HG02884 (cell line): ENCODE results near the gene KCNG1.
"Not testable (repeated sequence)": the region's sequence is repeated elsewhere in the genome, so short reads cannot be mapped to it uniquely, and the experiment has no call there.

Source experiments
- ATAC-seq: cut with Tn5 transposase; IDR thresholded peaks from one replicate; pipeline ENCODE4 v1.9.1; 2021; ENCODE audit warnings: mild to moderate bottlenecking, moderate library complexity; ENCODE audit not compliant: unreplicated experiment

KCNG1 gene

GRCh38 chr20:51022803-51023616 lies at the start of gene KCNG1:
TSS of gene KCNG1 (minus strand) at chr20:51023107. CDS start at chr20:51010338, 12,769 bp downstream.
- no peak for ATAC-seq

GRCh38 chr20:51070621-51071020 lies 47.7 kb upstream of the KCNG1 start:
- no peak for ATAC-seq

GRCh38 chr20:51067792-51068191 lies 44.9 kb upstream of the KCNG1 start:
- ATAC-seq, result no peak

- ATAC-seq, result no peak
Measured at GRCh38 chr20:51065615-51066014, 42.7 kb upstream of the KCNG1 start.

GRCh38 chr20:51064137-51064536 lies 41.2 kb upstream of the KCNG1 start:
- ATAC-seq, result no peak

GRCh38 chr20:51062065-51062464 lies 39.2 kb upstream of the KCNG1 start:
- no peak for ATAC-seq

- no peak for ATAC-seq
Measured at GRCh38 chr20:51061418-51062045, 38.6 kb upstream of the KCNG1 start.

- no peak for ATAC-seq
Measured at GRCh38 chr20:51060301-51060700, 37.4 kb upstream of the KCNG1 start.

- no peak for ATAC-seq
Measured at GRCh38 chr20:51059862-51060261, 37.0 kb upstream of the KCNG1 start.

GRCh38 chr20:51058017-51058416 lies 35.1 kb upstream of the KCNG1 start:
- no peak for ATAC-seq

- no peak for ATAC-seq
Measured at GRCh38 chr20:51054233-51054632, 31.3 kb upstream of the KCNG1 start.

- ATAC-seq, result no peak
Measured at GRCh38 chr20:51050531-51051075, 27.7 kb upstream of the KCNG1 start.

- ATAC-seq, result no peak
Measured at GRCh38 chr20:51046021-51046985, 23.4 kb upstream of the KCNG1 start.

GRCh38 chr20:51045492-51045891 lies 22.6 kb upstream of the KCNG1 start:
- ATAC-seq, result not testable (repeated sequence)

GRCh38 chr20:51044796-51045195 lies 21.9 kb upstream of the KCNG1 start:
- ATAC-seq, result no peak

- ATAC-seq, result no peak
Measured at GRCh38 chr20:51043811-51044210, 20.9 kb upstream of the KCNG1 start.

GRCh38 chr20:51042657-51043247 lies 19.8 kb upstream of the KCNG1 start:
- no peak for ATAC-seq

GRCh38 chr20:51042064-51042463 lies 19.2 kb upstream of the KCNG1 start:
- no peak for ATAC-seq

GRCh38 chr20:51037532-51038115 lies 14.7 kb upstream of the KCNG1 start:
- no peak for ATAC-seq

- no peak for ATAC-seq
Measured at GRCh38 chr20:51036827-51037531, 14.1 kb upstream of the KCNG1 start.
